PC-3 (cell line): Measurements from ENCODE around the gene SNUPN.

ENCODE experiments used
- EZH2 ChIP-seq: fragments of 300-600 bp; sonication (generic); IDR thresholded peaks from one replicate; pipeline ENCODE4 v1.6.1; 2017; ENCODE audit warnings: antibody characterized with exemption, mild to moderate bottlenecking, low read length; ENCODE audit not compliant: unreplicated experiment
- EZH2phosphoT487 ChIP-seq: fragments of 300-600 bp; sonication (generic); IDR thresholded peaks from 2 replicates; pipeline ENCODE4 v1.6.1; 2018; ENCODE audit warnings: mild to moderate bottlenecking, antibody characterized with exemption, low read length, borderline replicate concordance
- TF ChIP-seq, protein P1 (sequence below): fragments of 300-600 bp; sonication (generic); conservative IDR thresholded peaks from 2 replicates; pipeline ENCODE4 v1.5.1; 2017; ENCODE audit warnings: antibody characterized with exemption, low read depth, mild to moderate bottlenecking, low read length

DNA sequence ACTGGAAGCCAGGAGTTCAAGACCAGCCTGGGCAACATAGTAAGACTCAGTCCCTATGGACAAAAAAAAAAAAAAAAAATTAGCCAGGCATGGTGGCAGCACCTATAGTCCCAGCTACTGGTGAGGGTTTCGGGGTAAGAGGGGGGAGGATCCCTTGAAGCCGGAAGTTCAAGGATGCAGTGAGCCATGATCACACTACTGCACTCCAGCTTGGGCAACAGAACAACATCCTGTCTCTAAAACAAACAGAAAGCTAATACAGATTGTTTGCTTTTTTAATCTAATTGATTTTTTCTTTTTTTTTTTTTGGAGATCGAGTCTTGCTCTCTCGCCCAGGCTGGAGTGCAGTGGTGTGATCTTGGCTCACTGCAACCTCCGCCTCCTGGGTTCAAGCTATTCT is 16.1 kb upstream of the SNUPN start:
- TF ChIP-seq, protein P1, sequence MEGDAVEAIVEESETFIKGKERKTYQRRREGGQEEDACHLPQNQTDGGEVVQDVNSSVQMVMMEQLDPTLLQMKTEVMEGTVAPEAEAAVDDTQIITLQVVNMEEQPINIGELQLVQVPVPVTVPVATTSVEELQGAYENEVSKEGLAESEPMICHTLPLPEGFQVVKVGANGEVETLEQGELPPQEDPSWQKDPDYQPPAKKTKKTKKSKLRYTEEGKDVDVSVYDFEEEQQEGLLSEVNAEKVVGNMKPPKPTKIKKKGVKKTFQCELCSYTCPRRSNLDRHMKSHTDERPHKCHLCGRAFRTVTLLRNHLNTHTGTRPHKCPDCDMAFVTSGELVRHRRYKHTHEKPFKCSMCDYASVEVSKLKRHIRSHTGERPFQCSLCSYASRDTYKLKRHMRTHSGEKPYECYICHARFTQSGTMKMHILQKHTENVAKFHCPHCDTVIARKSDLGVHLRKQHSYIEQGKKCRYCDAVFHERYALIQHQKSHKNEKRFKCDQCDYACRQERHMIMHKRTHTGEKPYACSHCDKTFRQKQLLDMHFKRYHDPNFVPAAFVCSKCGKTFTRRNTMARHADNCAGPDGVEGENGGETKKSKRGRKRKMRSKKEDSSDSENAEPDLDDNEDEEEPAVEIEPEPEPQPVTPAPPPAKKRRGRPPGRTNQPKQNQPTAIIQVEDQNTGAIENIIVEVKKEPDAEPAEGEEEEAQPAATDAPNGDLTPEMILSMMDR: no peak
- TF ChIP-seq EZH2 (no peak), EZH2phosphoT487 (no peak)
